HUES6 (cell line): Measurements from ENCODE around the gene SNRPA.
A peak's percentile ranks its signal among the peaks of the same experiment; 100 is the strongest.
"Not testable (repeated sequence)": the region's sequence is repeated elsewhere in the genome, so short reads cannot be mapped to it uniquely, and the experiment has no call there.

Experiments
- H3K27ac ChIP-seq: 2 replicates; pipeline ENCODE4 v1.7.0; 2013; ENCODE audit warnings: low read depth, mild to moderate bottlenecking, low read length, inconsistent platforms
- H3K27me3 ChIP-seq: 2 replicates; pipeline ENCODE4 v1.6.1; 2013; ENCODE audit warnings: low read length; ENCODE audit not compliant: control insufficient read depth, insufficient read depth
- H3K36me3 ChIP-seq: 2 replicates; pipeline ENCODE4 v1.6.1; 2013; ENCODE audit warnings: low read length; ENCODE audit not compliant: control insufficient read depth, insufficient read depth
- H3K4me1 ChIP-seq: 2 replicates; pipeline ENCODE4 v1.6.1; 2013; ENCODE audit warnings: low read length; ENCODE audit not compliant: control insufficient read depth, insufficient read depth
- H3K4me3 ChIP-seq: 2 replicates; pipeline ENCODE4 v1.5.1; 2013; ENCODE audit warnings: low read depth, low read length
- H3K9ac ChIP-seq: one replicate; pipeline ENCODE4 v1.6.1; 2013; ENCODE audit warnings: mild to moderate bottlenecking, low read length
- H3K9me3 ChIP-seq: 2 replicates; pipeline ENCODE4 v1.6.1; 2013; ENCODE audit warnings: low read depth, low read length; ENCODE audit not compliant: control insufficient read depth, insufficient read depth

The SNRPA gene

GRCh38 chr19:40806423-40807146, 55.6 kb downstream of the SNRPA start:
- Histone ChIP-seq H3K9ac (no peak overlapping the region), H3K4me3 (peak overlapping the region; percentile 36), H3K9me3 (no peaks in the 10 kb centered on the region), H3K36me3 (peaks cover 59% of the 10 kb centered on the region), H3K4me1 (peaks cover 66% of the 10 kb centered on the region), H3K27ac (no peak overlapping the region), H3K27me3 (peaks cover 3% of the 10 kb centered on the region; the same call in 1 of the 2 replicates)

- Histone ChIP-seq H3K9ac (peak overlapping the region; percentile 21), H3K9me3 (no peaks in the 10 kb centered on the region), H3K4me1 (peaks cover 66% of the 10 kb centered on the region), H3K27me3 (peaks cover 8% of the 10 kb centered on the region; the same call in 1 of the 2 replicates), H3K36me3 (peaks cover 52% of the 10 kb centered on the region), H3K27ac (no peak overlapping the region), H3K4me3 (no peak overlapping the region)
Observed at GRCh38 chr19:40807147-40808020, 56.4 kb downstream of the SNRPA start.

DNA sequence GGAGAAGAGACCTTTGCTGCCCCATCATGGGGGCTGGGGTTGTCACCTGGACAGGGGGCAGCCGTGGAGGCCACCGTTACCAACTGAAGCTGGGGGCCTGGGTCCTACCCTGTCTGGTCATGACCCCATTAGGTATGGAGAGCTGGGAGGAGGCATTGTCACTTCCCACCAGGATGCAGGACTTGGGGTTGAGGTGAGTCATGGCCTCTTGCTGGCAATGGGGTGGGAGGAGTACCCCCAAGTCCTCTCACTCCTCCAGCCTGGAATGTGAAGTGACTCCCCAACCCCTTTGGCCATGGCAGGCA, 57.0 kb downstream of the SNRPA start:
- peaks cover 64% of the 10 kb centered on the region for H3K4me1 ChIP-seq
- no peaks in the 10 kb centered on the region for H3K9me3 ChIP-seq
- no peak overlapping the region for H3K4me3 ChIP-seq
- H3K27ac ChIP-seq = no peak overlapping the region
- peaks cover 47% of the 10 kb centered on the region for H3K36me3 ChIP-seq
- H3K27me3 ChIP-seq = peaks cover 12% of the 10 kb centered on the region; the same call in 1 of the 2 replicates
- H3K9ac ChIP-seq = no peak overlapping the region

- H3K9me3 ChIP-seq = no peaks in the 10 kb centered on the region
- H3K4me3 ChIP-seq = no peak overlapping the region
- peaks cover 13% of the 10 kb centered on the region; the same call in 1 of the 2 replicates for H3K27me3 ChIP-seq
- no peak overlapping the region for H3K27ac ChIP-seq
- no peak overlapping the region for H3K9ac ChIP-seq
- peaks cover 60% of the 10 kb centered on the region for H3K4me1 ChIP-seq
- H3K36me3 ChIP-seq = peaks cover 42% of the 10 kb centered on the region
Observed at GRCh38 chr19:40808497-40808896, 57.5 kb downstream of the SNRPA start.

- no peaks in the 10 kb centered on the region for H3K9me3 ChIP-seq
- peaks cover 22% of the 10 kb centered on the region for H3K27me3 ChIP-seq
- H3K9ac ChIP-seq = no peak overlapping the region
- H3K36me3 ChIP-seq = peaks cover 31% of the 10 kb centered on the region
- H3K4me1 ChIP-seq = peaks cover 50% of the 10 kb centered on the region
- peak overlapping the region; percentile 64; the same call in 1 of the 2 replicates for H3K4me3 ChIP-seq
- H3K27ac ChIP-seq = no peak overlapping the region
Observed at GRCh38 chr19:40809358-40810086, 58.5 kb downstream of the SNRPA start.

GRCh38 chr19:40810160-40810559, 59.2 kb downstream of the SNRPA start:
- H3K27me3 ChIP-seq = peaks cover 25% of the 10 kb centered on the region
- H3K9ac ChIP-seq = peak overlapping the region; percentile 18
- no peak overlapping the region for H3K27ac ChIP-seq
- peaks cover 26% of the 10 kb centered on the region for H3K36me3 ChIP-seq
- peaks cover 44% of the 10 kb centered on the region for H3K4me1 ChIP-seq
- H3K9me3 ChIP-seq = no peaks in the 10 kb centered on the region
- H3K4me3 ChIP-seq = peak overlapping the region; percentile 64

- H3K4me1 ChIP-seq = peaks cover 37% of the 10 kb centered on the region
- H3K9ac ChIP-seq = peak overlapping the region; percentile 61
- H3K27ac ChIP-seq, H3K9me3 ChIP-seq: not testable (repeated sequence)
- peaks cover 23% of the 10 kb centered on the region for H3K36me3 ChIP-seq
- peak overlapping the region; percentile 64 for H3K4me3 ChIP-seq
- peaks cover 29% of the 10 kb centered on the region for H3K27me3 ChIP-seq
Observed at GRCh38 chr19:40810649-40811408, 59.8 kb downstream of the SNRPA start.

- Histone ChIP-seq H3K4me1 (peaks cover 29% of the 10 kb centered on the region), H3K9ac (peak overlapping the region; percentile 61), H3K27me3 (peaks cover 29% of the 10 kb centered on the region), H3K4me3 (peak overlapping the region; percentile 64), H3K36me3 (peaks cover 23% of the 10 kb centered on the region), H3K9me3 (no peaks in the 10 kb centered on the region), H3K27ac (no peak overlapping the region)
Observed at GRCh38 chr19:40811478-40812341, 60.7 kb downstream of the SNRPA start.

- Histone ChIP-seq H3K36me3 (peaks cover 18% of the 10 kb centered on the region), H3K4me1 (peaks cover 22% of the 10 kb centered on the region), H3K27me3 (peaks cover 29% of the 10 kb centered on the region)
- H3K4me3 ChIP-seq, H3K9ac ChIP-seq, H3K9me3 ChIP-seq, H3K27ac ChIP-seq: not testable (repeated sequence)
Observed at GRCh38 chr19:40812571-40812970, 61.6 kb downstream of the SNRPA start.

- Histone ChIP-seq H3K9me3 (no peaks in the 10 kb centered on the region), H3K27ac (no peak overlapping the region), H3K36me3 (peaks cover 12% of the 10 kb centered on the region), H3K27me3 (peaks cover 33% of the 10 kb centered on the region), H3K4me1 (peaks cover 21% of the 10 kb centered on the region; the same call in 1 of the 2 replicates), H3K4me3 (no peak overlapping the region), H3K9ac (no peak overlapping the region)
Observed at GRCh38 chr19:40813182-40813581, 62.2 kb downstream of the SNRPA start.
